Activated CD4-positive, alpha-beta T cell treated with anti-CD3 and anti-CD28 coated beads for 36 hours (primary cell): ENCODE results near the gene GTF3C4. TPM values are rescaled to one million over a fixed set of nuclear protein-coding genes. Genes with fewer than 3 reads are reported as not detected.

Experiments used
- ATAC-seq: fragments of 200-7000 bp; cut with Tn5 transposase; one replicate; pipeline ENCODE4 v1.10.0; 2021; ENCODE audit warnings: mild to moderate bottlenecking, moderate library complexity
- CTCF ChIA-PET: fragments of 350-600 bp; sonication (Branson Sonifier 250); formaldehyde crosslinking; loops from one replicate; lab custom pipeline; 2021; ENCODE audit warnings: antibody characterized with exemption; lab: Charles Lee
- POLR2A ChIA-PET: fragments of 350-600 bp; sonication (Branson Sonifier 250); formaldehyde crosslinking; loops from one replicate; lab custom pipeline; 2021; ENCODE audit warnings: antibody characterized with exemption, inconsistent platforms; lab: Charles Lee
- DNase-seq: peaks from one replicate; pipeline ENCODE4 v3.0.0-alpha.2; 2020
- H3K27ac Mint-ChIP-seq: one replicate; pipeline ENCODE4 v1.8.0; 2021; ENCODE audit warnings: mixed read lengths
- H3K27me3 Mint-ChIP-seq: one replicate; pipeline ENCODE4 v1.8.0; 2021; ENCODE audit warnings: mixed read lengths
- H3K36me3 Mint-ChIP-seq: one replicate; pipeline ENCODE4 v1.8.0; 2021; ENCODE audit warnings: low read depth, mixed read lengths
- H3K4me1 Mint-ChIP-seq: one replicate; pipeline ENCODE4 v1.8.0; 2021; ENCODE audit warnings: mixed read lengths
- H3K4me3 Mint-ChIP-seq: one replicate; pipeline ENCODE4 v1.8.0; 2021; ENCODE audit warnings: mild to moderate bottlenecking, moderate library complexity, mixed read lengths
- H3K9me3 Mint-ChIP-seq: one replicate; pipeline ENCODE4 v1.8.0; 2021; ENCODE audit warnings: low read depth, mixed read lengths
- intact Hi-C, 2 experiments: fragments of 100-400 bp; cut with DNase I in 1 of 2; cut with micrococcal nuclease in 1 of 2; formaldehyde crosslinking; loops; one replicate each; pipeline versions ENCODE4 v1.14.2 to v1.15.1; 2022 to 2024; cut with DNase I, micrococcal nuclease
- total RNA-seq, 2 experiments: library from RNA; stranded (reverse); gene quantifications; one replicate each; pipeline ENCODE4 v1.2.3, GENCODE V29; 2021

Gene GTF3C4
- total RNA-seq, 2 experiments from 2014 or later = 14.3 to 15.0 TPM

GRCh38 chr9:132672413-132672690 lies 2.1 kb downstream of the GTF3C4 start:
- no peaks in the 10 kb centered on the region for H3K9me3 Mint-ChIP-seq
- ATAC-seq = no peak
- peak overlapping the region; percentile 83 for H3K27ac Mint-ChIP-seq
- no peak for DNase-seq
- intact Hi-C loops = loop anchor here (5.0 to 10.0 kb wide), 4 partner anchors 132 to 1545 kb away; partner anchors contain the start of genes NUP214 (in 1 of the 2) and TTF1 (in 1 of the 2)
- CTCF ChIA-PET = no interaction called here
- peaks cover 60% of the 10 kb centered on the region for H3K4me1 Mint-ChIP-seq
- H3K36me3 Mint-ChIP-seq = peaks cover 27% of the 10 kb centered on the region
- no peaks in the 10 kb centered on the region for H3K27me3 Mint-ChIP-seq
- H3K4me3 Mint-ChIP-seq = peak overlapping the region; percentile 89
- POLR2A ChIA-PET = no interaction called here

GRCh38 chr9:132673355-132673754 lies 3.1 kb downstream of the GTF3C4 start:
- ATAC-seq (peak; percentile 20), DNase-seq (peak; percentile 32)
- Mint-ChIP-seq H3K27me3 (no peaks in the 10 kb centered on the region), H3K4me3 (peak overlapping the region; percentile 13), H3K27ac (no peak overlapping the region), H3K9me3 (no peaks in the 10 kb centered on the region), H3K4me1 (peaks cover 50% of the 10 kb centered on the region), H3K36me3 (peaks cover 34% of the 10 kb centered on the region)
- ChIA-PET POLR2A (no interaction called here), CTCF (interaction anchor here (0.7 to 2.2 kb wide), 3 partner anchors 14 to 315 kb away, joined by 3 to 4 read pairs (median 3); no protein-coding TSS in a partner anchor)
- intact Hi-C loops = loop anchor here (5.0 to 10.0 kb wide), 4 partner anchors 131 to 1546 kb away; partner anchors contain the start of genes NUP214 (in 1 of the 2) and TTF1 (in 1 of the 2)

- POLR2A ChIA-PET = no interaction called here
- ATAC-seq (no peak), DNase-seq (no peak)
- intact Hi-C loops = loop anchor here (5.0 to 10.0 kb wide), 4 partner anchors 130 to 1547 kb away; partner anchors contain the start of genes NUP214 (in 1 of the 2) and TTF1 (in 1 of the 2)
- Mint-ChIP-seq H3K27ac (no peak overlapping the region), H3K36me3 (peaks cover 46% of the 10 kb centered on the region), H3K4me1 (peaks cover 55% of the 10 kb centered on the region), H3K9me3 (no peaks in the 10 kb centered on the region), H3K4me3 (no peak overlapping the region), H3K27me3 (no peaks in the 10 kb centered on the region)
- CTCF ChIA-PET = interaction anchor here (2.2 kb wide), 1 partner anchor 13 kb away, joined by 4 read pairs; no protein-coding TSS in a partner anchor
Observed at GRCh38 chr9:132674485-132674884, 4.2 kb downstream of the GTF3C4 start.

GRCh38 chr9:132677976-132678375 lies 7.7 kb downstream of the GTF3C4 start:
- peaks cover 62% of the 10 kb centered on the region for H3K4me1 Mint-ChIP-seq
- H3K27me3 Mint-ChIP-seq = no peaks in the 10 kb centered on the region
- peaks cover 49% of the 10 kb centered on the region for H3K36me3 Mint-ChIP-seq
- ChIA-PET CTCF (no interaction called here), POLR2A (no interaction called here)
- intact Hi-C loops = loop anchor here in 1 of 2 experiments (10.0 kb wide), 2 partner anchors 127 to 273 kb away; partner anchors contain the start of gene TTF1
- H3K27ac Mint-ChIP-seq = no peak overlapping the region
- no peak for ATAC-seq
- DNase-seq = no peak
- no peak overlapping the region for H3K4me3 Mint-ChIP-seq
- H3K9me3 Mint-ChIP-seq = no peaks in the 10 kb centered on the region

- H3K4me1 Mint-ChIP-seq = peaks cover 44% of the 10 kb centered on the region
- DNase-seq = no peak
- H3K27me3 Mint-ChIP-seq = no peaks in the 10 kb centered on the region
- ChIA-PET POLR2A (interaction anchor here (0.6 to 1.2 kb wide), 2 partner anchors 11 to 329 kb away, joined by 3 to 4 read pairs; partner anchors contain the start of gene DDX31), CTCF (interaction anchor here (0.6 to 1.4 kb wide), 4 partner anchors 8 to 1030 kb away, joined by 3 to 4 read pairs (median 4); no protein-coding TSS in a partner anchor)
- peak overlapping the region; percentile 75 for H3K27ac Mint-ChIP-seq
- no peaks in the 10 kb centered on the region for H3K9me3 Mint-ChIP-seq
- H3K4me3 Mint-ChIP-seq = no peak overlapping the region
- H3K36me3 Mint-ChIP-seq = peaks cover 55% of the 10 kb centered on the region
- intact Hi-C loops = loop anchor here (1.0 to 10.0 kb wide), 3 partner anchors 10 to 275 kb away; partner anchors contain the start of genes GTF3C4 (in 1 of the 2) and TTF1 (in 1 of the 2)
- ATAC-seq = peak; percentile 96
Observed at GRCh38 chr9:132679946-132680625, 9.8 kb downstream of the GTF3C4 start.

- peaks cover 36% of the 10 kb centered on the region for H3K4me1 Mint-ChIP-seq
- intact Hi-C loops = no loop called here
- CTCF ChIA-PET = no interaction called here
- H3K27me3 Mint-ChIP-seq = no peaks in the 10 kb centered on the region
- POLR2A ChIA-PET = interaction anchor here (1.3 kb wide), 1 partner anchor 9 kb away, joined by 3 read pairs; no protein-coding TSS in a partner anchor
- DNase-seq (no peak), ATAC-seq (no peak)
- no peak overlapping the region for H3K4me3 Mint-ChIP-seq
- no peak overlapping the region for H3K27ac Mint-ChIP-seq
- H3K9me3 Mint-ChIP-seq = no peaks in the 10 kb centered on the region
- peaks cover 59% of the 10 kb centered on the region for H3K36me3 Mint-ChIP-seq
Observed at GRCh38 chr9:132681561-132681960, 11.3 kb downstream of the GTF3C4 start.

- intact Hi-C loops = no loop called here
- ChIA-PET POLR2A (no interaction called here), CTCF (no interaction called here)
- H3K4me3 Mint-ChIP-seq = no peak overlapping the region
- H3K27ac Mint-ChIP-seq = no peak overlapping the region
- ATAC-seq = no peak
- H3K9me3 Mint-ChIP-seq = no peaks in the 10 kb centered on the region
- H3K27me3 Mint-ChIP-seq = no peaks in the 10 kb centered on the region
- DNase-seq = no peak
- H3K4me1 Mint-ChIP-seq = peaks cover 31% of the 10 kb centered on the region
- peaks cover 60% of the 10 kb centered on the region for H3K36me3 Mint-ChIP-seq
Observed at GRCh38 chr9:132683873-132684272, 13.6 kb downstream of the GTF3C4 start.

GRCh38 chr9:132690696-132691095 lies 20.4 kb downstream of the GTF3C4 start:
- no peaks in the 10 kb centered on the region for H3K27me3 Mint-ChIP-seq
- no peak overlapping the region for H3K4me3 Mint-ChIP-seq
- no peaks in the 10 kb centered on the region for H3K4me1 Mint-ChIP-seq
- ATAC-seq (no peak), DNase-seq (no peak)
- CTCF ChIA-PET = no interaction called here
- intact Hi-C loops = no loop called here
- H3K9me3 Mint-ChIP-seq = peaks cover 13% of the 10 kb centered on the region
- H3K27ac Mint-ChIP-seq = no peak overlapping the region
- H3K36me3 Mint-ChIP-seq = peaks cover 50% of the 10 kb centered on the region
- POLR2A ChIA-PET = interaction anchor here (1.0 kb wide), 1 partner anchor 9 kb away, joined by 3 read pairs; no protein-coding TSS in a partner anchor

GRCh38 chr9:132694144-132694543 lies 23.9 kb downstream of the GTF3C4 start:
- Mint-ChIP-seq H3K27ac (no peak overlapping the region), H3K4me3 (no peak overlapping the region), H3K4me1 (no peaks in the 10 kb centered on the region), H3K36me3 (peaks cover 34% of the 10 kb centered on the region), H3K9me3 (peaks cover 38% of the 10 kb centered on the region), H3K27me3 (peaks cover 3% of the 10 kb centered on the region)
- intact Hi-C loops = loop anchor here in 1 of 2 experiments (1.0 kb wide), 1 partner anchor 106 kb away; no protein-coding TSS in a partner anchor
- ChIA-PET CTCF (no interaction called here), POLR2A (interaction anchor here (0.5 kb wide), 1 partner anchor 45 kb away, joined by 4 read pairs; no protein-coding TSS in a partner anchor)
- peak; percentile 87 for ATAC-seq
- DNase-seq = peak; percentile 18

- ChIA-PET CTCF (interaction anchor here (1.2 kb wide), 1 partner anchor 935 kb away, joined by 3 read pairs; no protein-coding TSS in a partner anchor), POLR2A (no interaction called here)
- DNase-seq (no peak), ATAC-seq (no peak)
- Mint-ChIP-seq H3K27ac (no peak overlapping the region), H3K4me3 (no peak overlapping the region), H3K36me3 (peaks cover 11% of the 10 kb centered on the region), H3K4me1 (no peaks in the 10 kb centered on the region), H3K27me3 (peaks cover 5% of the 10 kb centered on the region), H3K9me3 (peaks cover 38% of the 10 kb centered on the region)
- intact Hi-C loops = no loop called here
Observed at GRCh38 chr9:132697230-132697629, 27.0 kb downstream of the GTF3C4 start.

GRCh38 chr9:132698989-132699388 lies 28.7 kb downstream of the GTF3C4 start:
- intact Hi-C loops = no loop called here
- DNase-seq (no peak), ATAC-seq (no peak)
- H3K9me3 Mint-ChIP-seq = peaks cover 36% of the 10 kb centered on the region
- H3K27ac Mint-ChIP-seq = no peak overlapping the region
- peaks cover 7% of the 10 kb centered on the region for H3K36me3 Mint-ChIP-seq
- H3K4me3 Mint-ChIP-seq = no peak overlapping the region
- ChIA-PET CTCF (interaction anchor here (0.6 to 1.3 kb wide), 2 partner anchors 69 to 160 kb away, joined by 3 read pairs; no protein-coding TSS in a partner anchor), POLR2A (no interaction called here)
- H3K4me1 Mint-ChIP-seq = no peaks in the 10 kb centered on the region
- peaks cover 5% of the 10 kb centered on the region for H3K27me3 Mint-ChIP-seq
